GM03348 (cell line): Measurements from ENCODE around the gene WDTC1.

Experiments
- DNase-seq: peaks from one replicate; pipeline ENCODE4 v3.0.0; 2012; ENCODE audit warnings: low spot score

The WDTC1 gene

GRCh38 chr1:27335506-27336422, 101.3 kb downstream of the WDTC1 start:
- DNase-seq: no peak

- DNase-seq: no peak
Observed at GRCh38 chr1:27336756-27337155, 102.3 kb downstream of the WDTC1 start.

- no peak for DNase-seq
Observed at GRCh38 chr1:27338751-27339150, 104.3 kb downstream of the WDTC1 start.

GRCh38 chr1:27339213-27339612, 104.8 kb downstream of the WDTC1 start:
- DNase-seq: no peak

- DNase-seq: peak; percentile 76
Observed at GRCh38 chr1:27341525-27342252, 107.3 kb downstream of the WDTC1 start, which contains the start of gene SYTL1. Gene SYTL1, plus strand, starts transcription at chr1:27342022. Its CDS starts 3,313 bp downstream, at chr1:27345335.

- no peak for DNase-seq
Observed at GRCh38 chr1:27342391-27342777, 108.0 kb downstream of the WDTC1 start.

- DNase-seq: no peak
Observed at GRCh38 chr1:27342778-27343638, 108.6 kb downstream of the WDTC1 start.

- DNase-seq: no peak
Observed at GRCh38 chr1:27343639-27344025, 109.2 kb downstream of the WDTC1 start.

GRCh38 chr1:27345272-27345671, 110.8 kb downstream of the WDTC1 start:
- DNase-seq: no peak

GRCh38 chr1:27346357-27346756, 111.9 kb downstream of the WDTC1 start:
- DNase-seq: no peak

GRCh38 chr1:27346991-27347624, 112.7 kb downstream of the WDTC1 start:
- no peak for DNase-seq

GRCh38 chr1:27348861-27349783, 114.7 kb downstream of the WDTC1 start:
- DNase-seq: peak; percentile 47

- peak; percentile 85 for DNase-seq
Observed at GRCh38 chr1:27349784-27350662, 115.6 kb downstream of the WDTC1 start.

GRCh38 chr1:27350663-27351540, 116.5 kb downstream of the WDTC1 start:
- no peak for DNase-seq

GRCh38 chr1:27351541-27352107, 117.2 kb downstream of the WDTC1 start:
- DNase-seq: no peak

- no peak for DNase-seq
Observed at GRCh38 chr1:27353166-27353565, 118.7 kb downstream of the WDTC1 start.

GRCh38 chr1:27353629-27354028, 119.2 kb downstream of the WDTC1 start:
- no peak for DNase-seq

- no peak for DNase-seq
Observed at GRCh38 chr1:27355683-27356082, 121.3 kb downstream of the WDTC1 start.
